ENCODE measurements around the gene UBXN1. TPM values are rescaled to one million over a fixed set of nuclear protein-coding genes. Genes with fewer than 3 reads are reported as not detected.

Gene UBXN1
- total and polyA plus RNA-seq, 5 experiments from 2014 or later, result 188 to 219 (median 218) TPM

DNA sequence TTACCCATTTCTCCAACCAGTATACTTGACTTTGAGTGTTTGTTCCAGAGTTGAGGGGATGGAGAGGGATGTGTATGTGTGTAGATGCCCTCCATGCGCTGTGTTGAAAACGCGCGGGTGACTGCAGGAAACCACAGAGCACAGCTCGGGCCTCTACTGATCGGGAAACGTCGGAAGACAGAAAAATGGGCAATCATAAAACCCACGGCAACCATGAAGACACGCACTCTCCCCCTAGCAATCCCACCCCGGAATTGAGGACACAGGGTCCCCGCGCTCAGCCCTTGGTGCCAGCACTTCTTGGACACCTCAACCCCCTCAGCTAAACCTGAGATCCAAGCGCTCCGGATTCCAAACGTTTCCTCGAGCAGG lies 7.7 kb downstream of the UBXN1 start:
- peaks cover 0 to 24% (median 0%) of the 10 kb centered on the region in 3 donors for H3K36me3 Mint-ChIP-seq
- peaks cover 24 to 67% (median 52%) of the 10 kb centered on the region in 4 donors for H3K4me1 Mint-ChIP-seq
- H3K9me3 Mint-ChIP-seq, result no peaks in the 10 kb centered on the region
- peak overlapping the region; percentile 92 to 99 (median 96) for H3K27ac Mint-ChIP-seq
- ATAC-seq (peak; percentile 45 to 48), DNase-seq (no peak)
- H3K27me3 Mint-ChIP-seq, result no peaks in the 10 kb centered on the region
- H3K4me3 Mint-ChIP-seq, result peak overlapping the region; percentile 96 to 100 (median 98)
- POLR2A ChIA-PET, result interaction anchor here (0.6 to 14.7 kb wide), 30 partner anchors 8 to 247 kb away, joined by 3 to 541 read pairs (median 6); partner anchors contain the start of genes B3GAT3, BSCL2, EEF1G and EML3

GRCh38 chr11:62669420-62670161 lies 9.3 kb downstream of the UBXN1 start:
- Mint-ChIP-seq H3K36me3 (peaks cover 0 to 16% (median 0%) of the 10 kb centered on the region in 3 donors), H3K4me3 (peak overlapping the region in 9 of 10 donors; percentile 3 to 99 (median 28)), H3K4me1 (peaks cover 27 to 68% (median 57%) of the 10 kb centered on the region in 4 donors), H3K9me3 (no peaks in the 10 kb centered on the region), H3K27ac (peak overlapping the region in 9 of 10 donors; percentile 44 to 99 (median 86)), H3K27me3 (no peaks in the 10 kb centered on the region)
- POLR2A ChIA-PET, result interaction anchor here (0.6 to 14.7 kb wide), 10 partner anchors 6 to 212 kb away, joined by 3 to 541 read pairs (median 40); partner anchors contain the start of genes B3GAT3, BSCL2, EML3 and GANAB
- DNase-seq, result no peak
- no peak for ATAC-seq

DNA sequence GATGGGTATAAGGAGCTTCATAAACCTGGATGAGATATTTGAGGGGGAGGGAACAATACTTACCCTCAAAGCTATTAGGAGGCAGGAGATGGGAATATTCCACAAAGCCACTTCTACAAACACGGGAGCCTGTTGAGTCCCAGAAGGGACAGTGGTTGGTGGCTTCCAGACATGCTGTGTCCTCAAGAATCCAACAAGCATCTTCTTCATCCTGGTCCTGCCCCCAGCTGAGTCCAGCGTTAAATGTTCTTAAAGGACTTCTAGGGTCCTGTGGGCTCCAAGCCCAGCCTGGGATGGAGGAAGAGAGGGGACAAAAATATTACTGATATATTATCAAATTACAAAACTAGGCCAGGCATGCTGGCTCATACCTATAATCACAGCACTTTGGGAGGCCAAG lies 11.4 kb downstream of the UBXN1 start:
- peaks cover 31 to 71% (median 56%) of the 10 kb centered on the region in 4 donors for H3K4me1 Mint-ChIP-seq

DNA sequence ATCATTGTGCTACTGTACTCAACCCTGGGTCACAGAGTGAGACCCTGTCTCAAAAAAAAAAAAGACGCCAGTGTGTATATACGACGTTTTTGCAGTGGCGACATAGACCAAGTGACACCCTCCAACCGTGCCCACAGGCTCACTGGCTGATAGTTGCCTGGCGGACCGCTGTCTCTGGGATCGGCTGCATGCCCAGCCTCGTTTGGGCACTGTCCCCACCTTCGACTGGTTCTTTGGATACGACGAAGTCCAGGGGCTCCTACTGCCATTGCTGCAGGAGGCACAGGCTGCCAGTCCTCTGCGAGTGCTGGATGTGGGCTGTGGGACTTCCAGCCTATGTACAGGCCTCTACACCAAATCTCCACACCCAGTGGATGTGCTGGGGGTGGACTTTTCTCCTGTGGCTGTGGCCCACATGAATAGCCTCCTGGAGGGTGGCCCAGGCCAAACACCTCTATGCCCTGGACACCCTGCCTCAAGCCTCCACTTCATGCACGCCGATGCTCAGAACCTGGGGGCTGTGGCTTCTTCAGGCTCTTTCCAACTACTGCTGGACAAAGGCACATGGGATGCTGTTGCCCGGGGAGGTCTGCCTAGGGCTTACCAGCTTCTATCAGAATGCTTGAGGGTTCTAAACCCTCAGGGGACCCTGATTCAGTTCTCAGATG lies 12.5 kb downstream of the UBXN1 start:
- Mint-ChIP-seq H3K4me1 (peaks cover 27 to 62% (median 51%) of the 10 kb centered on the region in 4 donors), H3K27me3 (no peaks in the 10 kb centered on the region), H3K9me3 (no peaks in the 10 kb centered on the region), H3K36me3 (peaks cover 5 to 28% (median 7%) of the 10 kb centered on the region in 3 donors), H3K4me3 (peak overlapping the region; percentile 94 to 98 (median 95)), H3K27ac (peak overlapping the region; percentile 28 to 97 (median 95))
- ATAC-seq (no peak), DNase-seq (no peak)
- POLR2A ChIA-PET, result interaction anchor here (0.6 to 14.7 kb wide), 30 partner anchors 9 to 1604 kb away, joined by 3 to 541 read pairs (median 16); partner anchors contain the start of genes B3GAT3, BSCL2, EEF1G and EML3

More for the DNA sequence above, 11.4 kb downstream of the UBXN1 start:
- Mint-ChIP-seq H3K27ac (peak overlapping the region in 9 of 10 donors; percentile 17 to 86 (median 41)), H3K4me3 (peak overlapping the region; percentile 36 to 98 (median 95)), H3K36me3 (peaks cover 5 to 21% (median 7%) of the 10 kb centered on the region in 3 donors), H3K9me3 (no peaks in the 10 kb centered on the region), H3K27me3 (no peaks in the 10 kb centered on the region)
- DNase-seq (no peak), ATAC-seq (no peak)
- POLR2A ChIA-PET, result interaction anchor here (0.6 to 14.7 kb wide), 19 partner anchors 8 to 1603 kb away, joined by 3 to 541 read pairs (median 8); partner anchors contain the start of genes B3GAT3, EML3, GANAB and INTS5

- Mint-ChIP-seq H3K27ac (peak overlapping the region; percentile 86 to 97 (median 96)), H3K36me3 (peaks cover 5 to 33% (median 7%) of the 10 kb centered on the region in 3 donors), H3K27me3 (no peaks in the 10 kb centered on the region), H3K4me1 (peaks cover 22 to 55% (median 45%) of the 10 kb centered on the region in 4 donors), H3K9me3 (no peaks in the 10 kb centered on the region), H3K4me3 (peak overlapping the region; percentile 94 to 98 (median 95))
- POLR2A ChIA-PET, result interaction anchor here (0.7 to 14.7 kb wide), 45 partner anchors 9 to 1570 kb away, joined by 3 to 541 read pairs (median 10); partner anchors contain the start of genes B3GAT3, BSCL2, EEF1G and EML3
- DNase-seq, result peak in 9 of 10 donors; percentile 44 to 79 (median 55)
- ATAC-seq, result peak; percentile 22 to 31
These were observed 13.1 kb downstream of the UBXN1 start for GRCh38 chr11:62665599-62666258.

DNA sequence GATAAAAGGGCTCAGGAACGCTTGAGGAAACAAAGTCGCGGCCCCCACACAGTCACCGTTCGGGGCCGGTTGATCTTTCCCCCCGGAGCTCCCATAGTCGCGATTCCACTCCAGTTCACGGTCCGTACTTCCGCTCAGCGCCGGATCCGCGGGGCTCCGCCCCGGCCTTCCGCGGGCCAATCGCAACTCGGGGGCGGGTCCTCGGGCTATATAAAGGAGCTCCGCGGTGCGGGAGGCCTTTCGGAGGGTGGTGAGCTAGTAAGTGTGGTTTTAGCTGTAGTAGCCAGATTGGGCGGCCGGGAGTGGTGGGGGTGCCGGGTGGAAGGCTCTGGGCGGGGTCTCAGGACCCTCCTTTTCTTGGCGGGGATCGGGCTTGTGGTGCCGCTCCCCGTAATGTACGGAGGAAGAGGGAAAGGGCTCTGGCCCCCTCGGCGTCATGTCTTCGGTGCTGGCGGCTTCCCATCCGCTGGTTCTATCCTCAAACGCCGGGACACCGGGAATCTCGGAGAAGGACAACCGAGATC lies 13.7 kb downstream of the UBXN1 start, which contains the start of the genes C11orf98 and CSKMT:
Gene C11orf98, minus strand, starts transcription at position 136 of the 524 bp plus-strand sequence. Its CDS starts 41 bp downstream, at position 95.
Gene CSKMT, plus strand, starts transcription at position 238 of the 524 bp plus-strand sequence. CDS start 568 bp downstream, outside the sequence.
- DNase-seq (peak; percentile 89 to 98 (median 96)), ATAC-seq (peak; percentile 89 to 91)
- POLR2A ChIA-PET, result interaction anchor here (0.6 to 14.7 kb wide), 49 partner anchors 10 to 1571 kb away, joined by 3 to 541 read pairs (median 7); partner anchors contain the start of genes B3GAT3, BSCL2, EEF1G and EML3
- Mint-ChIP-seq H3K4me3 (peak within 1 kb of the TSS; percentile 94 to 98 (median 95)), H3K9me3 (no peaks in the 10 kb centered on the region), H3K27ac (peak within 1 kb of the TSS; percentile 86 to 97 (median 96)), H3K27me3 (no peaks in the 10 kb centered on the region), H3K36me3 (peaks cover 5 to 33% (median 7%) of the 10 kb centered on the region in 3 donors), H3K4me1 (peaks cover 22 to 49% (median 42%) of the 10 kb centered on the region in 4 donors)

- H3K27me3 Mint-ChIP-seq, result no peaks in the 10 kb centered on the region
- peaks cover 5 to 33% (median 7%) of the 10 kb centered on the region in 3 donors for H3K36me3 Mint-ChIP-seq
- peak overlapping the region; percentile 94 to 98 (median 95) for H3K4me3 Mint-ChIP-seq
- H3K27ac Mint-ChIP-seq, result peak overlapping the region; percentile 86 to 97 (median 96)
- ATAC-seq (peak; percentile 61 to 71), DNase-seq (peak in 7 of 10 donors; percentile 33 to 79 (median 62))
- H3K9me3 Mint-ChIP-seq, result no peaks in the 10 kb centered on the region
- peaks cover 21 to 44% (median 40%) of the 10 kb centered on the region in 4 donors for H3K4me1 Mint-ChIP-seq
- POLR2A ChIA-PET, result interaction anchor here (0.6 to 14.7 kb wide), 44 partner anchors 11 to 1572 kb away, joined by 3 to 541 read pairs (median 10); partner anchors contain the start of genes B3GAT3, BSCL2, EEF1G and EML3
These were observed 14.3 kb downstream of the UBXN1 start for GRCh38 chr11:62664405-62665074.

DNA sequence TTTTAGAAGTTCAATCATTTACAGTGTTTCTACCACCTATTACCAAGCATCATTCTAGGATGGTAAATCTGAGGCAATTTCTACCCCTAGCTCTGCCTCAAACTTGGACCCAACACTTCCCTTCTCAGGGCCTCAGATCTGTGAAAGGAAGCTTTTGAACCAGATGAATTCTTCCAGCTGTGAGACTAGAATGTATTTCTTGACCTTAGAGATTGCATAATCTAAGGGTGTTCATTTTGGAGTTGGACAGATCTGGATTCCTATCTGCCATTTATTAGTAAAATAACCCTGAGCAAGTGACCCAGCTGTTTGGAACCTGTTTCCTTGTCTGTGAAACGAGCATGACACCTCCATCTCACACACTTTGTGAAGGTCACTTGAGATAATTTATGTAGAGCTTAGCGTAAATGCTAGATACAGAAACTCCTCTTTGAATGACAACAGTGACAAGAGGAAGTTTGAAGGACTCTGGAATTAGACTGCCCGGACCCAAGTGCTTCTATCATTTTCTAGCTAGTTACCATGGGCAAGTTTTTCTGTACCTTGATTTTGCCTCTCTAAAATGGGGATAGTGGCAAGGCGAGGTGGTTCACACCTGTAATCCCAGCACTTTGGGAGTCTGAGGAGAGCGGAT lies 22.0 kb downstream of the UBXN1 start:
- Mint-ChIP-seq H3K27ac (peak overlapping the region in 1 of 10 donors; percentile 31), H3K4me3 (peak overlapping the region in 1 of 10 donors; percentile 34), H3K9me3 (peaks cover 0 to 2% (median 0%) of the 10 kb centered on the region in 9 donors), H3K27me3 (no peaks in the 10 kb centered on the region), H3K4me1 (peaks cover 10 to 17% (median 15%) of the 10 kb centered on the region in 4 donors), H3K36me3 (peaks cover 0 to 8% (median 0%) of the 10 kb centered on the region in 3 donors)
- ATAC-seq (no peak), DNase-seq (no peak)
- POLR2A ChIA-PET, result interaction anchor here (1.3 to 19.9 kb wide), 4 partner anchors 9 to 16 kb away, joined by 4 to 541 read pairs (median 24); partner anchors contain the start of genes C11orf98, CSKMT, GANAB and LBHD1

GRCh38 chr11:62654297-62654696 lies 24.6 kb downstream of the UBXN1 start:
- DNase-seq, result no peak
- POLR2A ChIA-PET, result interaction anchor here (0.7 to 19.9 kb wide), 10 partner anchors 10 to 1531 kb away, joined by 3 to 541 read pairs (median 9); partner anchors contain the start of genes B3GAT3, C11orf98, CSKMT and GANAB
- no peaks in the 10 kb centered on the region for H3K27me3 Mint-ChIP-seq

More at GRCh38 chr11:62654297-62654696, 24.6 kb downstream of the UBXN1 start:
- no peak for ATAC-seq
- Mint-ChIP-seq H3K9me3 (peaks cover 0 to 2% (median 0%) of the 10 kb centered on the region in 9 donors), H3K4me3 (peak overlapping the region; percentile 22 to 73 (median 50)), H3K4me1 (peaks cover 12 to 32% (median 20%) of the 10 kb centered on the region in 4 donors), H3K36me3 (peaks cover 0 to 10% (median 0%) of the 10 kb centered on the region in 3 donors), H3K27ac (peak overlapping the region in 8 of 10 donors; percentile 31 to 100 (median 57))
